GM23248 (cell line): ENCODE measurements around the gene POSTN. TPM values are rescaled to one million over a fixed set of nuclear protein-coding genes. Genes with fewer than 3 reads are reported as not detected.

ENCODE experiments used
- DNase-seq: peaks from one replicate; pipeline ENCODE4 v3.0.0-alpha.2; 2015
- H2AFZ ChIP-seq: fragments of 200-600 bp; sonication (generic); 2 replicates; pipeline ENCODE4 v1.6.1; 2016; ENCODE audit warnings: antibody characterized with exemption
- H3F3A ChIP-seq: fragments of 200-600 bp; sonication (generic); 2 replicates; pipeline ENCODE4 v1.6.1; 2016; ENCODE audit warnings: mild to moderate bottlenecking, antibody characterized with exemption, mixed run types; ENCODE audit not compliant: insufficient read depth
- H3K27ac ChIP-seq: fragments of 200-600 bp; sonication (generic); 2 replicates; pipeline ENCODE4 v1.5.1; 2016; ENCODE audit warnings: mild to moderate bottlenecking
- H3K27me3 ChIP-seq: fragments of 200-600 bp; sonication (generic); replicated peaks from 2 replicates; pipeline ENCODE4 v1.6.1; 2016; ENCODE audit warnings: mild to moderate bottlenecking; ENCODE audit not compliant: insufficient read depth
- H3K36me3 ChIP-seq: fragments of 200-600 bp; sonication (generic); 2 replicates; pipeline ENCODE4 v1.6.1; 2016; ENCODE audit warnings: low read depth, mild to moderate bottlenecking
- H3K4me1 ChIP-seq: fragments of 200-600 bp; sonication (generic); 2 replicates; pipeline ENCODE4 v1.6.1; 2016; ENCODE audit warnings: mild to moderate bottlenecking; ENCODE audit not compliant: insufficient read depth
- H3K4me2 ChIP-seq: fragments of 200-600 bp; sonication (generic); one replicate; pipeline ENCODE4 v1.6.1; 2016; ENCODE audit warnings: mild to moderate bottlenecking; ENCODE audit not compliant: unreplicated experiment
- H3K4me3 ChIP-seq: fragments of 200-600 bp; sonication (generic); 2 replicates; pipeline ENCODE4 v1.5.1; 2016; ENCODE audit warnings: mild to moderate bottlenecking
- H3K79me2 ChIP-seq: fragments of 200-600 bp; sonication (generic); 2 replicates; pipeline ENCODE4 v1.6.1; 2016; ENCODE audit warnings: mild to moderate bottlenecking; ENCODE audit not compliant: insufficient read depth
- H3K9ac ChIP-seq: fragments of 200-600 bp; sonication (generic); 2 replicates; pipeline ENCODE4 v1.6.1; 2016; ENCODE audit warnings: mild to moderate bottlenecking
- H3K9me2 ChIP-seq: fragments of 200-600 bp; sonication (generic); 2 replicates; pipeline ENCODE4 v1.6.1; 2016; ENCODE audit warnings: mixed run types, mild to moderate bottlenecking, moderate library complexity; ENCODE audit not compliant: insufficient read depth
- H3K9me3 ChIP-seq: fragments of 200-600 bp; sonication (generic); one replicate; pipeline ENCODE4 v1.6.1; 2017; ENCODE audit warnings: low read depth
- H4K20me1 ChIP-seq: fragments of 200-600 bp; sonication (generic); 2 replicates; pipeline ENCODE4 v1.6.0; 2016; ENCODE audit not compliant: insufficient read depth
- EZH2 ChIP-seq: fragments of 200-600 bp; sonication (generic); IDR thresholded peaks from 2 replicates; pipeline ENCODE4 v1.6.1; 2018; ENCODE audit warnings: antibody characterized with exemption, mild to moderate bottlenecking; ENCODE audit not compliant: insufficient read depth, poor library complexity, severe bottlenecking
- EZH2phosphoT487 ChIP-seq: fragments of 200-600 bp; sonication (generic); IDR thresholded peaks from 2 replicates; pipeline ENCODE4 v1.6.1; 2018; ENCODE audit warnings: antibody characterized with exemption, moderate library complexity, mild to moderate bottlenecking, low read depth; ENCODE audit not compliant: insufficient read depth
- WGBS, 2 experiments: methylation state at CpG; one replicate each; pipeline ENCODE4 v1.1.6; 2015 to 2017; ENCODE audit warnings: low lambda C conversion rate in 2 of 2, low coverage in 1 of 2; ENCODE audit errors: missing lambda C conversion rate in 2 of 2; 5-methylcytosine and 5-hydroxymethylcytosine counted together
- in situ Hi-C: fragments of 300-500 bp; cut with MboI; formaldehyde crosslinking; loops from 2 replicates; pipeline ENCODE4 v1.15.0; 2020
- polyA plus RNA-seq: library from polyadenylated mRNA; unstranded; fragments of >200 nt; fragmentation: Nextera tagmentation; extraction: Ambion mirVana; gene quantifications from 2 replicates; pipeline ENCODE4 v1.2.1, GENCODE V29; 2016
- total RNA-seq: library from RNA; depleted of rRNA; stranded (reverse); fragments of >200 nt; shearing (Covaris generic); gene quantifications from 2 replicates; pipeline ENCODE4 v1.2.3, GENCODE V29; 2014

POSTN gene
- total and polyA plus RNA-seq, 2 experiments from 2014 or later, result 196 to 233 TPM

GRCh38 chr13:37608750-37609339, 10.3 kb upstream of the POSTN start:
- Histone ChIP-seq H3K4me2 (no peak overlapping the region), H4K20me1 (no peaks in the 10 kb centered on the region), H3K4me1 (peaks cover 4% of the 10 kb centered on the region; the same call in 1 of the 2 replicates), H3K27ac (no peak overlapping the region), H3K9ac (no peak overlapping the region), H3K9me3 (no peaks in the 10 kb centered on the region), H3K27me3 (no peaks in the 10 kb centered on the region), H3K79me2 (no peaks in the 10 kb centered on the region), H3K36me3 (no peaks in the 10 kb centered on the region), H2AFZ (peak overlapping the region; percentile 41; the same call in 1 of the 2 replicates), H3F3A (no peaks in the 10 kb centered on the region), H3K4me3 (no peak overlapping the region), H3K9me2 (no peaks in the 10 kb centered on the region)
- in situ Hi-C loops, result no loop called here
- DNase-seq, result peak; percentile 38
- 22 to 24% methylated on average over 1 of the region's 1 CpG for WGBS, 2 experiments
- no peak for TF ChIP-seq EZH2phosphoT487
- no peak for TF ChIP-seq EZH2

- no peaks in the 10 kb centered on the region for H3K9me2 ChIP-seq
- H2AFZ ChIP-seq, result peak overlapping the region; percentile 30
- H3F3A ChIP-seq, result no peaks in the 10 kb centered on the region
- no peak overlapping the region for H3K27ac ChIP-seq
- H3K9ac ChIP-seq, result no peak overlapping the region
- H4K20me1 ChIP-seq, result no peaks in the 10 kb centered on the region
- peak; percentile 70 for DNase-seq
- no peak for TF ChIP-seq EZH2
- no peak for TF ChIP-seq EZH2phosphoT487
- H3K4me3 ChIP-seq, result no peak overlapping the region
- 0 out of 2 replicates have a peak, but pooled peaks cover 3% of the 10 kb centered on the region for H3K79me2 ChIP-seq
- WGBS, 2 experiments, result 24 to 30% methylated on average over 5 of the region's 5 CpGs
- no peaks in the 10 kb centered on the region for H3K36me3 ChIP-seq
- H3K27me3 ChIP-seq, result no peaks in the 10 kb centered on the region
- in situ Hi-C loops, result loop anchor here (5.0 kb wide), 1 partner anchor 496 kb away; the partner anchor contains the start of gene CSNK1A1L
- no peaks in the 10 kb centered on the region for H3K9me3 ChIP-seq
- peak overlapping the region; percentile 8 for H3K4me2 ChIP-seq
- peaks cover 8% of the 10 kb centered on the region; the same call in 1 of the 2 replicates for H3K4me1 ChIP-seq
Observed at GRCh38 chr13:37602733-37603381, 4.3 kb upstream of the POSTN start.

- 85 to 90% methylated on average over 3 of the region's 3 CpGs for WGBS, 2 experiments
- in situ Hi-C loops, result loop anchor here (5.0 kb wide), 1 partner anchor 495 kb away; the partner anchor contains the start of gene CSNK1A1L
- TF ChIP-seq EZH2, result no peak
- TF ChIP-seq EZH2phosphoT487, result no peak
- H3K27ac ChIP-seq, result no peak overlapping the region
- peaks cover 8% of the 10 kb centered on the region; the same call in 1 of the 2 replicates for H3K4me1 ChIP-seq
- no peak overlapping the region for H3K4me3 ChIP-seq
- H2AFZ ChIP-seq, result peak overlapping the region; percentile 51
- H4K20me1 ChIP-seq, result no peaks in the 10 kb centered on the region
- no peaks in the 10 kb centered on the region for H3F3A ChIP-seq
- H3K27me3 ChIP-seq, result no peaks in the 10 kb centered on the region
- H3K36me3 ChIP-seq, result no peaks in the 10 kb centered on the region
- no peak overlapping the region for H3K4me2 ChIP-seq
- no peak for DNase-seq
- H3K9ac ChIP-seq, result no peak overlapping the region
- no peaks in the 10 kb centered on the region for H3K9me2 ChIP-seq
- H3K9me3 ChIP-seq, result no peaks in the 10 kb centered on the region
- H3K79me2 ChIP-seq, result 0 out of 2 replicates have a peak, but pooled peaks cover 9% of the 10 kb centered on the region
Observed at GRCh38 chr13:37601648-37602440, 3.3 kb upstream of the POSTN start.

- WGBS, 2 experiments, result 87 to 90% methylated on average over 2 of the region's 2 CpGs
- H3K36me3 ChIP-seq, result no peaks in the 10 kb centered on the region
- H3K79me2 ChIP-seq, result 0 out of 2 replicates have a peak, but pooled peaks cover 9% of the 10 kb centered on the region
- H3K27ac ChIP-seq, result no peak overlapping the region
- peaks cover 3% of the 10 kb centered on the region for H3F3A ChIP-seq
- no peaks in the 10 kb centered on the region for H3K27me3 ChIP-seq
- H3K9ac ChIP-seq, result no peak overlapping the region
- H2AFZ ChIP-seq, result peak overlapping the region; percentile 13; the same call in 1 of the 2 replicates
- in situ Hi-C loops, result no loop called here
- no peaks in the 10 kb centered on the region for H3K9me3 ChIP-seq
- no peak for DNase-seq
- no peak for TF ChIP-seq EZH2
- TF ChIP-seq EZH2phosphoT487, result no peak
- no peaks in the 10 kb centered on the region for H3K9me2 ChIP-seq
- H4K20me1 ChIP-seq, result no peaks in the 10 kb centered on the region
- H3K4me2 ChIP-seq, result no peak overlapping the region
- no peak overlapping the region for H3K4me3 ChIP-seq
- peaks cover 16% of the 10 kb centered on the region for H3K4me1 ChIP-seq
Observed at GRCh38 chr13:37599519-37599918, 951 bp upstream of the POSTN start.
